ENCODE data around the gene COMMD4. TPM values are rescaled to one million over a fixed set of nuclear protein-coding genes. Genes with fewer than 3 reads are reported as not detected.
A peak's percentile ranks its signal among the peaks of the same experiment; 100 is the strongest.

The COMMD4 gene
- polyA plus RNA-seq, 1 of the 3 experiments (the other 2 are of a cell fraction): 223 TPM

DNA sequence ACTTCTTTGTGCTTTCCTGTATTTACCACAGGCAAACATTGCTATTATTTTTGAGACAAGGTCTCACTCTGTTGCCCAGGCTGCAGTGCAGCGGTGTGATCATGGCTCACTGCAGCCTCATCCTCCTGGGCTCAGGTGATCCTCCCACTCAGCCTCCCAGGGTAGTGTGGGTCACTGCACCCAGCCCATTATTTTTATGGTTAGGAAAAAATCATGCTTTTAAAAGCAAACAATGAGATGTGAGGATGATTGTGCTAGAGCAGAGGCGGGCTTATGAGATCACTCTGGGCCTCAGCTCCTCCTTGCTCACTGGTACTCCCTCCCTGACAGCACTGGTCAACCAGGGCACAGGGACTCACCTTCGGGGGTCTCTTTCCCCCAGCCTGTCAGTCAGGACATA lies 30.3 kb downstream of the COMMD4 start (continued):
- no peak for TF ChIP-seq CTCF (IDR thresholded peaks at IDR 0.05)
- no peak for TF ChIP-seq IRF3 (IDR thresholded peaks at IDR 0.05; ENCODE audit: low read depth, low read length)
- no peak for TF ChIP-seq RAD21 (IDR thresholded peaks at IDR 0.05; ENCODE audit: low read length)
- no peak for TF ChIP-seq USF1 (IDR thresholded peaks at IDR 0.05; ENCODE audit: borderline replicate concordance, low read depth)
- TF ChIP-seq RXRA (IDR thresholded peaks at IDR 0.05; ENCODE audit: borderline replicate concordance, low read depth): no peak

- ChIA-PET POLR2A (no interaction called here), CTCF (interaction anchor here (0.7 to 3.5 kb wide), 31 partner anchors 8 to 844 kb away, joined by 3 to 29 read pairs (median 5); partner anchors contain the start of genes IMP3, NEIL1, PPCDC and PTPN9)
Observed at GRCh38 chr15:75367006-75367405, 31.1 kb downstream of the COMMD4 start.

More at GRCh38 chr15:75367006-75367405, 31.1 kb downstream of the COMMD4 start:
- TF ChIP-seq RAD21 (IDR thresholded peaks at IDR 0.05; ENCODE audit: low read length): no peak
- TF ChIP-seq TEAD4 (IDR thresholded peaks at IDR 0.05; ENCODE audit: borderline replicate concordance, insufficient read depth): no peak
- TF ChIP-seq SMC3 (IDR thresholded peaks at IDR 0.05; ENCODE audit: low read depth, low read length): no peak
- no peak for TF ChIP-seq EZH2phosphoT487 (IDR thresholded peaks at IDR 0.05; ENCODE audit: borderline replicate concordance, low read depth)
- no peak for TF ChIP-seq USF1 (IDR thresholded peaks at IDR 0.05; ENCODE audit: borderline replicate concordance, low read depth)
- no peak for TF ChIP-seq SIN3A (IDR thresholded peaks at IDR 0.05; ENCODE audit: borderline replicate concordance, low read depth, low read length)
- no peak for TF ChIP-seq RFX5 (IDR thresholded peaks at IDR 0.05; ENCODE audit: low read length)
- no peak for TF ChIP-seq YY1 (IDR thresholded peaks at IDR 0.05; ENCODE audit: low read depth)
- TF ChIP-seq JUND (IDR thresholded peaks at IDR 0.05): no peak
- no peak for TF ChIP-seq EP300 (IDR thresholded peaks at IDR 0.05; ENCODE audit: borderline replicate concordance in 1 of 2, low read depth in 1 of 2, low read length in 1 of 2)
- TF ChIP-seq GABPA (IDR thresholded peaks at IDR 0.05; ENCODE audit: low read depth): no peak
- no peak for TF ChIP-seq TCF12 (IDR thresholded peaks at IDR 0.05)
- no peak for TF ChIP-seq RCOR1 (IDR thresholded peaks at IDR 0.05; ENCODE audit: low read length)
- TF ChIP-seq FOXJ3 (CRISPR knock-in tag; IDR thresholded peaks at IDR 0.05): no peak
- Histone ChIP-seq H3K4me3 (ENCODE audit: low read depth in 2 of 2, low read length in 1 of 2) (no peak overlapping the region), H3K36me3 (replicated peaks in 1 of 2; ENCODE audit: control insufficient read depth in 1 of 2, insufficient read depth in 2 of 2, low read length in 1 of 2) (peaks cover 48 to 59% of the 10 kb centered on the region in 2 experiments), H3K27me3 (ENCODE audit: insufficient read depth) (no peaks in the 10 kb centered on the region), H3K9me2 (no peaks in the 10 kb centered on the region), H2AFZ (ENCODE audit: low read depth) (no peak overlapping the region), H3K4me1 (ENCODE audit: control insufficient read depth in 1 of 2, insufficient read depth in 2 of 2, low read depth in 1 of 2, low read length in 1 of 2) (peaks cover 5 to 16% of the 10 kb centered on the region in 2 experiments; a peak in 3 of 4 replicates), H3F3A (replicated peaks; ENCODE audit: insufficient read depth) (peaks cover 10% of the 10 kb centered on the region), H3K4me2 (peak overlapping the region; percentile 92), H4K20me1 (ENCODE audit: insufficient read depth) (no peaks in the 10 kb centered on the region; the same call in 1 of the 2 replicates), H3K79me2 (ENCODE audit: insufficient read depth) (peaks cover 36% of the 10 kb centered on the region), H3K9ac (peak overlapping the region; percentile 96; the same call in 1 of the 2 replicates), H3K27ac (ENCODE audit: low read depth in 2 of 2, low read length in 1 of 2) (no peak overlapping the region; a peak in 1 of 4 replicates), H3K9me3 (no peaks in the 10 kb centered on the region)
- DNase-seq: no peak

Data from SK-N-SH (cell line).